Measurements from ENCODE around the gene ATP9A.

DNA sequence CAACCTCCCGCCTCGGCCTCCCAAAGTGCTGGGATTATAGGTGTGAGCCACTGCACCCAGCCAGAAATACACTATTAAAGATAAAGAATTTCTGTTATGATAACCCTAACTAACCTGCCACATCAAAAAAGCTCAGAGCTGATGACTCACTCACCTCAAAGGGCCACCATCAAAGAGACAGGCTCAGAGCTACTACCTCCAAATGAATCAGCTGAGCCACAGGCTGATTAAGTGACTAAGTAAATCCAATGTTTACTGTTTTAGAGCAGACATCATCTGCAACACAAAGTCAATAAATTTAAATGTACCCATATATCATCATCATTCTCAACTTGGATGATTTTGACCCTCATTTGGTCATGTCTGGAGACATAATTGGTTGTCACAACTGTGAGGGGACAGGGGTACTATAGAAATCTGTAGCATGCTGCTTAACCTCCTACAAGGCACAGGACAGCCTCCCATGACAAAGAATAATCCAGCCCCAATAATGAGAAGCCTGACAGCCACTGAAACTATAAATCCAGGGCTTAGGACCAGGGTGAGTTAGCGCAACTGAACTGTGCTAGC lies 106.5 kb downstream of the ATP9A start:
- TF ChIP-seq POLR2AphosphoS5 (IDR thresholded peaks at IDR 0.05; ENCODE audit: low read depth): no peak
- TF ChIP-seq, protein P1, sequence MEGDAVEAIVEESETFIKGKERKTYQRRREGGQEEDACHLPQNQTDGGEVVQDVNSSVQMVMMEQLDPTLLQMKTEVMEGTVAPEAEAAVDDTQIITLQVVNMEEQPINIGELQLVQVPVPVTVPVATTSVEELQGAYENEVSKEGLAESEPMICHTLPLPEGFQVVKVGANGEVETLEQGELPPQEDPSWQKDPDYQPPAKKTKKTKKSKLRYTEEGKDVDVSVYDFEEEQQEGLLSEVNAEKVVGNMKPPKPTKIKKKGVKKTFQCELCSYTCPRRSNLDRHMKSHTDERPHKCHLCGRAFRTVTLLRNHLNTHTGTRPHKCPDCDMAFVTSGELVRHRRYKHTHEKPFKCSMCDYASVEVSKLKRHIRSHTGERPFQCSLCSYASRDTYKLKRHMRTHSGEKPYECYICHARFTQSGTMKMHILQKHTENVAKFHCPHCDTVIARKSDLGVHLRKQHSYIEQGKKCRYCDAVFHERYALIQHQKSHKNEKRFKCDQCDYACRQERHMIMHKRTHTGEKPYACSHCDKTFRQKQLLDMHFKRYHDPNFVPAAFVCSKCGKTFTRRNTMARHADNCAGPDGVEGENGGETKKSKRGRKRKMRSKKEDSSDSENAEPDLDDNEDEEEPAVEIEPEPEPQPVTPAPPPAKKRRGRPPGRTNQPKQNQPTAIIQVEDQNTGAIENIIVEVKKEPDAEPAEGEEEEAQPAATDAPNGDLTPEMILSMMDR (IDR thresholded peaks at IDR 0.05; ENCODE audit: insufficient read depth, low read length): no peak

Data from HL-60 (cell line).